Large intestine (tissue), 3 donors: ENCODE results near the gene DCXR. TPM values are rescaled to one million over a fixed set of nuclear protein-coding genes. Genes with fewer than 3 reads are reported as not detected.

ENCODE experiments used
- DNase-seq, 2 donors: peaks; one replicate each; pipeline versions ENCODE4 v3.0.0 to v3.0.0-alpha.2; 2013
- H3K27ac ChIP-seq: one replicate; pipeline ENCODE4 v1.5.1; 2013; ENCODE audit warnings: low read length
- H3K27me3 ChIP-seq: 2 replicates; pipeline ENCODE4 v1.6.1; 2013; ENCODE audit warnings: low read length; ENCODE audit not compliant: control insufficient read depth, insufficient read depth
- H3K36me3 ChIP-seq: 2 replicates; pipeline ENCODE4 v1.6.1; 2013; ENCODE audit warnings: low read length; ENCODE audit not compliant: control insufficient read depth, insufficient read depth
- H3K4me1 ChIP-seq: one replicate; pipeline ENCODE4 v1.6.1; 2013; ENCODE audit warnings: low read length; ENCODE audit not compliant: control insufficient read depth, insufficient read depth
- H3K4me3 ChIP-seq: one replicate; pipeline ENCODE4 v1.5.1; 2013; ENCODE audit warnings: low read length
- H3K9me3 ChIP-seq: one replicate; pipeline ENCODE4 v1.6.1; 2013; ENCODE audit warnings: mild to moderate bottlenecking, low read depth, low read length, moderate library complexity; ENCODE audit not compliant: control insufficient read depth
- WGBS: methylation state at CpG from one replicate; pipeline ENCODE4 v1.1.5; 2013; ENCODE audit warnings: low lambda C conversion rate; ENCODE audit not compliant: insufficient coverage; 5-methylcytosine and 5-hydroxymethylcytosine counted together
- polyA plus RNA-seq: library from polyadenylated mRNA; unstranded; fragments of 120-200 nt; gene quantifications from one replicate; pipeline ENCODE4 v1.2.1, GENCODE V29; 2013

Gene DCXR
- polyA plus RNA-seq, 1 donor, result 44.1 TPM

- DNase-seq, result peak; percentile 53 to 54
- Histone ChIP-seq H3K4me1 (peaks cover 23% of the 10 kb centered on the region), H3K27me3 (no peaks in the 10 kb centered on the region), H3K36me3 (peaks cover 20% of the 10 kb centered on the region), H3K4me3 (peak overlapping the region; percentile 97), H3K27ac (no peak overlapping the region), H3K9me3 (no peaks in the 10 kb centered on the region)
- WGBS, result no CpG with 5 or more reads among the region's 25 CpGs
Measured at GRCh38 chr17:82021107-82021899, 16.2 kb downstream of the DCXR start.

- WGBS, result no CpG with 5 or more reads among the region's 14 CpGs
- Histone ChIP-seq H3K9me3 (no peaks in the 10 kb centered on the region), H3K4me3 (no peak overlapping the region), H3K4me1 (peaks cover 23% of the 10 kb centered on the region), H3K27me3 (no peaks in the 10 kb centered on the region), H3K36me3 (peaks cover 16% of the 10 kb centered on the region), H3K27ac (no peak overlapping the region)
- DNase-seq, result no peak
Measured at GRCh38 chr17:82020572-82021106, 16.9 kb downstream of the DCXR start.

GRCh38 chr17:82019690-82020571 is 17.6 kb downstream of the DCXR start:
- no CpG with 5 or more reads among the region's 34 CpGs for WGBS
- peak in 1 of 2 donors; percentile 41 for DNase-seq
- Histone ChIP-seq H3K9me3 (no peaks in the 10 kb centered on the region), H3K27me3 (no peaks in the 10 kb centered on the region), H3K4me1 (peaks cover 23% of the 10 kb centered on the region), H3K27ac (no peak overlapping the region), H3K36me3 (peaks cover 16% of the 10 kb centered on the region), H3K4me3 (no peak overlapping the region)

GRCh38 chr17:82018989-82019689 is 18.4 kb downstream of the DCXR start:
- Histone ChIP-seq H3K36me3 (peaks cover 16% of the 10 kb centered on the region), H3K4me1 (peaks cover 19% of the 10 kb centered on the region), H3K27me3 (no peaks in the 10 kb centered on the region), H3K4me3 (no peak overlapping the region), H3K9me3 (no peaks in the 10 kb centered on the region), H3K27ac (no peak overlapping the region)
- no CpG with 5 or more reads among the region's 33 CpGs for WGBS
- DNase-seq, result no peak

- Histone ChIP-seq H3K9me3 (no peaks in the 10 kb centered on the region), H3K4me1 (peaks cover 15% of the 10 kb centered on the region), H3K4me3 (no peak overlapping the region), H3K36me3 (peaks cover 16% of the 10 kb centered on the region), H3K27ac (no peak overlapping the region), H3K27me3 (no peaks in the 10 kb centered on the region)
- no CpG with 5 or more reads among the region's 19 CpGs for WGBS
- no peak for DNase-seq
Measured at GRCh38 chr17:82018152-82018988, 19.1 kb downstream of the DCXR start.

- DNase-seq, result no peak
- H3K36me3 ChIP-seq, result peaks cover 16% of the 10 kb centered on the region
- H3K9me3 ChIP-seq, result no peaks in the 10 kb centered on the region
- H3K4me3 ChIP-seq, result no peak overlapping the region
- WGBS, result no CpG with 5 or more reads among the region's 13 CpGs
- no peaks in the 10 kb centered on the region for H3K27me3 ChIP-seq
- H3K27ac ChIP-seq, result no peak overlapping the region
- H3K4me1 ChIP-seq, result peaks cover 15% of the 10 kb centered on the region
Measured at GRCh38 chr17:82017612-82018151, 19.8 kb downstream of the DCXR start.

- Histone ChIP-seq H3K4me1 (peaks cover 12% of the 10 kb centered on the region), H3K36me3 (peaks cover 22% of the 10 kb centered on the region), H3K9me3 (no peaks in the 10 kb centered on the region), H3K4me3 (no peak overlapping the region), H3K27me3 (no peaks in the 10 kb centered on the region), H3K27ac (no peak overlapping the region)
- no peak for DNase-seq
- no CpG with 5 or more reads among the region's 24 CpGs for WGBS
Measured at GRCh38 chr17:82016875-82017459, 20.5 kb downstream of the DCXR start.

- WGBS, result no CpG with 5 or more reads among the region's 28 CpGs
- H3K9me3 ChIP-seq, result no peaks in the 10 kb centered on the region
- H3K36me3 ChIP-seq, result peaks cover 29% of the 10 kb centered on the region
- no peak overlapping the region for H3K4me3 ChIP-seq
- no peak for DNase-seq
- H3K4me1 ChIP-seq, result peaks cover 5% of the 10 kb centered on the region
- no peak overlapping the region for H3K27ac ChIP-seq
- H3K27me3 ChIP-seq, result no peaks in the 10 kb centered on the region
Measured at GRCh38 chr17:82016061-82016874, 21.2 kb downstream of the DCXR start.
